CD4-positive, CD25-positive, alpha-beta regulatory T cell (primary cell): Measurements from ENCODE around the gene PARD6G. TPM values are rescaled to one million over a fixed set of nuclear protein-coding genes. Genes with fewer than 3 reads are reported as not detected.

Source experiments
- ATAC-seq, 2 donors: fragments of 150-1000 bp; cut with Tn5 transposase; one replicate each; pipeline ENCODE4 v1.10.0; 2021; ENCODE audit warnings: low read depth in 2 of 2, moderate number of reproducible peaks in 2 of 2, moderate library complexity in 1 of 2
- DNase-seq, 3 donors: peaks; one replicate each; pipeline versions ENCODE4 v3.0.0 to v3.0.0-alpha.2; 2012 to 2022; ENCODE audit warnings: mixed read lengths in 1 of 3
- H3K27ac ChIP-seq: one replicate; pipeline ENCODE4 v1.7.0; 2013; ENCODE audit warnings: mild to moderate bottlenecking, low read length; ENCODE audit not compliant: insufficient read depth, poor library complexity, severe bottlenecking
- H3K27me3 ChIP-seq: one replicate; pipeline ENCODE4 v1.7.0; 2013; ENCODE audit warnings: low read length; ENCODE audit not compliant: control insufficient read depth, insufficient read depth
- H3K36me3 ChIP-seq: one replicate; pipeline ENCODE4 v1.7.0; 2013; ENCODE audit warnings: mild to moderate bottlenecking, low read length, moderate library complexity; ENCODE audit not compliant: control insufficient read depth, insufficient read depth
- H3K4me1 ChIP-seq: 2 replicates; pipeline ENCODE4 v1.7.0; 2013; ENCODE audit warnings: mild to moderate bottlenecking, low read length; ENCODE audit not compliant: insufficient read depth, control insufficient read depth, poor library complexity, severe bottlenecking
- H3K4me3 ChIP-seq: one replicate; pipeline ENCODE4 v1.7.0; 2013; ENCODE audit warnings: low read depth, mild to moderate bottlenecking, low read length, moderate library complexity
- H3K9me3 ChIP-seq, 2 experiments: 1 replicate in 1 of 2; 2 replicates in 1 of 2; pipeline ENCODE4 v1.7.0; 2013; ENCODE audit warnings: low read length in 2 of 2, mild to moderate bottlenecking in 1 of 2, moderate library complexity in 1 of 2; ENCODE audit not compliant: control insufficient read depth in 2 of 2
- H3K27ac Mint-ChIP-seq, 3 donors: one replicate each; pipeline ENCODE4 v1.8.0; 2020 to 2022; ENCODE audit warnings: mild to moderate bottlenecking in 3 of 3, mixed read lengths in 3 of 3, moderate library complexity in 2 of 3
- H3K27me3 Mint-ChIP-seq: one replicate; pipeline ENCODE4 v1.8.0; 2022; ENCODE audit warnings: mild to moderate bottlenecking, mixed read lengths
- H3K36me3 Mint-ChIP-seq: one replicate; pipeline ENCODE4 v1.8.0; 2020; ENCODE audit warnings: mixed read lengths
- H3K4me1 Mint-ChIP-seq, 4 donors: one replicate each; pipeline ENCODE4 v1.8.0; 2020 to 2022; ENCODE audit warnings: mixed read lengths in 4 of 4, mild to moderate bottlenecking in 1 of 4
- H3K4me3 Mint-ChIP-seq, 4 donors: one replicate each; pipeline ENCODE4 v1.8.0; 2020 to 2022; ENCODE audit warnings: mild to moderate bottlenecking in 4 of 4, mixed read lengths in 4 of 4, moderate library complexity in 3 of 4
- H3K9me3 Mint-ChIP-seq, 7 donors: one replicate each; pipeline ENCODE4 v1.8.0; 2020 to 2022; ENCODE audit warnings: mixed read lengths in 7 of 7, mild to moderate bottlenecking in 3 of 7, moderate library complexity in 2 of 7
- polyA plus RNA-seq, 4 donors: library from polyadenylated mRNA; unstranded; fragments of 300-500 nt; fragmentation: Illumina TruSeq; gene quantifications; one replicate each; pipeline ENCODE4 v1.2.3, GENCODE V29; 2021
- total RNA-seq: library from RNA; stranded (reverse); gene quantifications from one replicate; pipeline ENCODE4 v1.2.3, GENCODE V29; 2022

The PARD6G gene
- total and polyA plus RNA-seq, 5 donors from 2014 or later = 0.20 to 0.48 (median 0.39) TPM

DNA sequence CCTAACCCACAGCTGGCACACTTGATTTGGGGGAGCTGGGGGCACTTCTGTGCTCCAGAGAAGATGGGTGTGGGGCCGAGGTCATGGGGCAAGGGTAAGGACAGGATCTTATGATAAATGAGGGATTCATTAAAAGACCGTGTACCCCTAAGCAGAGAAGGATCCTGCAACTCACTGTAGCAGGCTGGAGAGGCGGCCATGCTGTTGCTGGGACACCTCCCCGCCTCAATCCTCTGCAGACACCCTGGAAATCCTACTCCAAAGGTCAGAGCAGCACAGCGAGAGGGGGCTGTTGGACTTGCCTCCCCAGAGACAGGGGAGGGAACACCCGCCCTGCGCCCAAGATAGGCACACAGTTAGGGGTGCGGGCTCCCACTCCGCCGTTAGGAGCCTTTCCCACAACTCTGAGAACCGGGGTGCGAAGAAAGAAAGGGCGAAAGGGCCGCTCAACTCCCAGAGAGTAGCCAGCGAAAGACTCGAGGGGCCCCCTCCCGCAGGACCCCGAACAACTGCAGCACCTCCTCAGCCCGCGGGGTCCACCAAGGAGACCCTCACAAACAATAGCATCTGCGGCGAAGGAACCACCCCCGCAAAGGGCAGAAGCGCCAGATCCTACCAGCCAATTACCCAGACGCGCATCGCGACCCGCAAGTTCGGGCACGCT is 1.4 kb downstream of the PARD6G start:
- Mint-ChIP-seq H3K36me3 (no peaks in the 10 kb centered on the region), H3K4me3 (peak overlapping the region in 3 of 4 donors; percentile 57 to 83 (median 69)), H3K4me1 (peaks cover 0 to 9% (median 0%) of the 10 kb centered on the region in 4 donors), H3K27me3 (peaks cover 49% of the 10 kb centered on the region), H3K9me3 (peaks cover 0 to 2% (median 0%) of the 10 kb centered on the region in 7 donors), H3K27ac (peak overlapping the region in 1 of 3 donors; percentile 74)
- Histone ChIP-seq H3K9me3 (no peaks in the 10 kb centered on the region), H3K4me3 (no peak overlapping the region), H3K4me1 (peaks cover 9% of the 10 kb centered on the region), H3K27me3 (peaks cover 13% of the 10 kb centered on the region), H3K36me3 (no peaks in the 10 kb centered on the region), H3K27ac (no peak overlapping the region)
- no peak for ATAC-seq
- no peak for DNase-seq

GRCh38 chr18:80244956-80245730 is 2.2 kb downstream of the PARD6G start:
- Mint-ChIP-seq H3K27me3 (peaks cover 44% of the 10 kb centered on the region), H3K4me3 (peak overlapping the region; percentile 22 to 83 (median 63)), H3K36me3 (no peaks in the 10 kb centered on the region), H3K4me1 (peaks cover 0 to 9% (median 0%) of the 10 kb centered on the region in 4 donors), H3K27ac (no peak overlapping the region), H3K9me3 (peaks cover 0 to 2% (median 0%) of the 10 kb centered on the region in 7 donors)
- ATAC-seq (no peak), DNase-seq (no peak)
- peaks cover 9% of the 10 kb centered on the region for H3K4me1 ChIP-seq
- no peak overlapping the region for H3K27ac ChIP-seq
- no peaks in the 10 kb centered on the region for H3K36me3 ChIP-seq
- no peaks in the 10 kb centered on the region for H3K9me3 ChIP-seq
- H3K27me3 ChIP-seq = peaks cover 13% of the 10 kb centered on the region
- no peak overlapping the region for H3K4me3 ChIP-seq

DNA sequence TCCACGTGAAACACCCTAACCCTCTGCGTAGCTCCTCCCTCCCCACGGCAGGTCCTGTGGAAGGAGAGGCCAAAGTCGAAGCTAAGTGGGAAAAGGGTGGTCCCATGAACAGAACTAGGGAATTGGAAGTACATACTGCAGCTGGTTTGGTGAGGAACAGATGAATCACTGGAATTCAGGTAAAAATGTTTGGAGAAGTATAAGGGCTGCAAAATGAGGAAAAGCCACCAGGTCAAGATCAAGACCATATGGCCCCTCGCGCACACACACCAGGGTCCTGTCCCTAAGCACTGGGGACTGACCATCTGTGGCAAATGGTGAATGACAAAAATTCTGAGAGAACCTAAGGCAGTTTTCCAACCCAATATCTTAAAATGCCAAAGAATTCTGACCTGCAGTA is 3.1 kb downstream of the PARD6G start:
- no peak for ATAC-seq
- no peaks in the 10 kb centered on the region for H3K36me3 ChIP-seq
- Mint-ChIP-seq H3K27me3 (peaks cover 44% of the 10 kb centered on the region), H3K4me3 (peak overlapping the region in 2 of 4 donors; percentile 5 to 22), H3K27ac (no peak overlapping the region), H3K36me3 (no peaks in the 10 kb centered on the region), H3K4me1 (peaks cover 0 to 9% (median 0%) of the 10 kb centered on the region in 4 donors), H3K9me3 (no peaks in the 10 kb centered on the region)
- no peaks in the 10 kb centered on the region for H3K9me3 ChIP-seq
- DNase-seq = no peak
- H3K4me1 ChIP-seq = peaks cover 9% of the 10 kb centered on the region
- H3K27ac ChIP-seq = no peak overlapping the region
- peaks cover 13% of the 10 kb centered on the region for H3K27me3 ChIP-seq
- H3K4me3 ChIP-seq = no peak overlapping the region

DNA sequence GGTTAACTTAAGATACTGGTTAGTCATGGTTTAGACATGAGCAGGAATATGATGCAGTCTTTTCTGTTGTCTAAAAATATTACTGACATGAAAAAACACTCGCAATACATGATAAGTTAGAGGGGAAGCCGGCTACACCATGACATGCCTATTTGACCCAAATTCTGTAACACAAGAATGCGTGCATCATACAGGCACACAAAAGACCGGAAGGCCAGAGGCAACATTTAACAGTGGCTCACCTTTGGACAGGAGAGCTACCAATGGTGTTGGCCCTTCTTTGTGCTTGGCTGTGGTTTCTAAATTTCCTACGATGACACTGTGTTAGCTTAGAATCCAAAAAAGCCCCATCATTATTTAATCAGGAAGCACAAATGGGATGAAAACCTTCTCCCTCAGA is 4.1 kb downstream of the PARD6G start:
- Mint-ChIP-seq H3K4me3 (peak overlapping the region in 1 of 4 donors; percentile 54), H3K36me3 (no peaks in the 10 kb centered on the region), H3K27ac (no peak overlapping the region), H3K9me3 (peaks cover 0 to 1% (median 0%) of the 10 kb centered on the region in 7 donors), H3K27me3 (peaks cover 38% of the 10 kb centered on the region), H3K4me1 (peaks cover 0 to 9% (median 0%) of the 10 kb centered on the region in 4 donors)
- no peak for DNase-seq
- no peak for ATAC-seq
- H3K4me1 ChIP-seq = peaks cover 9% of the 10 kb centered on the region
- H3K27ac ChIP-seq = no peak overlapping the region
- no peak overlapping the region for H3K4me3 ChIP-seq
- H3K36me3 ChIP-seq = no peaks in the 10 kb centered on the region
- no peaks in the 10 kb centered on the region for H3K9me3 ChIP-seq
- H3K27me3 ChIP-seq = peaks cover 11% of the 10 kb centered on the region

DNA sequence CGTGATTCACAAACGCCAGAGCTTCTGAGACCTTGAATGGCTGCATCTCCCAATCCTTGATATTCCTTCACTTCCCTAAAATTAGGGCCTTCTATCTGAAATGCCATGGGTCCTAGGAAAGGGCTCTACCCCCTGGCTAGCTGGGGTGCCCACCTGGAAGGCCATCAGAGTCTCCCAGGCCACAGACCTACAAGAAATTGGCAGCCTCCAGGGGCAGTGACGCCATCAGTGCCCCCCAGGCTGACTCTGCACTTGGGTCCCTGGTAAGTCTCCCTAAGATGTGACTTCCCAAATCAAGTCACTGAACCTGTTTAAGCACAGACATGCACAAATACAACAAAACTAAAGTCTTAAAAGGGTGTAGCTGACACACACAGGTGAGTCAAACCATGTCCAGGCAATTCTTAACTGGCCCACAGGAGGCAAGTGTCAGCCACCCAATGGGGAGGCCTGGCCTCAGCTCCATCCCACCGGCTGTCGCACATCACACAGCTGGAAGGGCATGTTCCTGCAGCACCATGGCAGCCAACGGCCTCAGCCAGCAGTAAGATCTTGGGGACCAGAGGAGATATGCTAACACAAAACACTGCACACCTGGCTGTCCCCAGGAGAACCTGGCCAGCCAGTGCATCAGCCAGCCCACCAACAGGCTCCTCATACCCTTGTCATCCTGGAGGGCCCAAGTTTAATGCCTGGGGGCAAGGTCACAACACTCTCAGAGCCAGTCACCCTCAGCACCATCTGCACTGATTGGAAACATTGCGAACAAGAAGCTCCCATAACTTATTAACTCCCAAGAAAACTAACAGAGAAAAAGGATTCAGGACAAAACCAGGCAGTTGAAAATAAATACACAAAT is 5.2 kb downstream of the PARD6G start:
- Mint-ChIP-seq H3K9me3 (peaks cover 0 to 1% (median 0%) of the 10 kb centered on the region in 7 donors), H3K27me3 (peaks cover 30% of the 10 kb centered on the region), H3K4me3 (no peak overlapping the region), H3K27ac (no peak overlapping the region), H3K36me3 (no peaks in the 10 kb centered on the region), H3K4me1 (peaks cover 0 to 7% (median 0%) of the 10 kb centered on the region in 4 donors)
- H3K27ac ChIP-seq = no peak overlapping the region
- H3K9me3 ChIP-seq = no peaks in the 10 kb centered on the region
- ATAC-seq (no peak), DNase-seq (no peak)
- peaks cover 11% of the 10 kb centered on the region for H3K27me3 ChIP-seq
- no peaks in the 10 kb centered on the region for H3K36me3 ChIP-seq
- no peak overlapping the region for H3K4me3 ChIP-seq
- H3K4me1 ChIP-seq = peaks cover 9% of the 10 kb centered on the region

- no peaks in the 10 kb centered on the region for H3K36me3 ChIP-seq
- peaks cover 0 to 8% (median 0%) of the 10 kb centered on the region in 7 donors for H3K9me3 Mint-ChIP-seq
- no peak for DNase-seq
- H3K4me1 Mint-ChIP-seq = no peaks in the 10 kb centered on the region
- H3K4me3 ChIP-seq = no peak overlapping the region
- ATAC-seq = no peak
- H3K27ac ChIP-seq = no peak overlapping the region
- no peak overlapping the region for H3K27ac Mint-ChIP-seq
- H3K36me3 Mint-ChIP-seq = no peaks in the 10 kb centered on the region
- no peaks in the 10 kb centered on the region for H3K9me3 ChIP-seq
- H3K27me3 Mint-ChIP-seq = peaks cover 23% of the 10 kb centered on the region
- peaks cover 11% of the 10 kb centered on the region for H3K27me3 ChIP-seq
- no peak overlapping the region for H3K4me3 Mint-ChIP-seq
- H3K4me1 ChIP-seq = no peaks in the 10 kb centered on the region
Observed at GRCh38 chr18:80239830-80240229, 7.5 kb downstream of the PARD6G start.

DNA sequence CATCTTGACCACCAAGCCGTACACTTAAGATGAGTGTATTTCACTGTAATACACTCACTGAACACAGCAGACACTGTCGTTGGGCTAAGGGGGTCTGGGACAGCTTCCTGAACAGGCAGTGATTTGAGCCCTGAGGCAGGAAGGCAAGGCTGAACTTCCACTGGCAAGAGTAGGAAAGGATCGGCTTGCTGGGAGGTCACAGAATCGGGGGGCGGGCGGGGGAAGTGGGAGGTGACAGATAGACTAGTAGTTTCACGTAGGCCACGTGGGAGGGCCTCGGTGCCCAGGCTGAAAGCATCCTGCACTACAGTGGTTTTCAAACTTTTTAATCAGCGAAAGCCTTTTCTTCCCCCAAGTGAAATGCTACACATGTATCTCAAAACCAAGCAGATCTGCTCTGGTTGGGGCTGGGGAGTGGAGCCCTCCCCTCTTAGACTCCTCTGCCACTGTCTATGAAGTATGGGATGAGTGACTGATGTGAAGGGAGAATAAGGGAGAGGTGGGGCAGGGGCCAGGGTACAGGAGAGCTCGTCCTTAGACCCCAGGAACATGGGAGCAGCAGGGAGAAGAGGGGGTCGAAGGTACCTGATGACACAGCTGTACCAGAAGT is 8.6 kb downstream of the PARD6G start:
- H3K27me3 ChIP-seq = peaks cover 6% of the 10 kb centered on the region
- DNase-seq (no peak), ATAC-seq (no peak)
- H3K36me3 Mint-ChIP-seq = no peaks in the 10 kb centered on the region
- no peak overlapping the region for H3K27ac Mint-ChIP-seq
- H3K27me3 Mint-ChIP-seq = peaks cover 16% of the 10 kb centered on the region
- H3K4me1 Mint-ChIP-seq = no peaks in the 10 kb centered on the region
- no peaks in the 10 kb centered on the region for H3K9me3 ChIP-seq
- no peak overlapping the region for H3K4me3 ChIP-seq
- no peak overlapping the region for H3K4me3 Mint-ChIP-seq
- H3K27ac ChIP-seq = no peak overlapping the region
- H3K9me3 Mint-ChIP-seq = peaks cover 0 to 8% (median 0%) of the 10 kb centered on the region in 7 donors
- H3K36me3 ChIP-seq = no peaks in the 10 kb centered on the region
- H3K4me1 ChIP-seq = no peaks in the 10 kb centered on the region
